Endodermal cell (in vitro differentiated cells): Measurements from ENCODE around the gene PHC2. TPM values are rescaled to one million over a fixed set of nuclear protein-coding genes. Genes with fewer than 3 reads are reported as not detected.

Experiments used
- DNase-seq: peaks from one replicate; pipeline ENCODE4 v3.0.0-alpha.2; 2017
- H3K27ac ChIP-seq: 2 replicates; pipeline ENCODE4 v1.5.1; 2013; ENCODE audit warnings: mild to moderate bottlenecking, low read depth, low read length, moderate library complexity
- H3K27me3 ChIP-seq: 2 replicates; pipeline ENCODE4 v1.6.1; 2013; ENCODE audit warnings: mild to moderate bottlenecking, low read length, moderate library complexity; ENCODE audit not compliant: insufficient read depth, control insufficient read depth, poor library complexity, severe bottlenecking
- H3K36me3 ChIP-seq: 2 replicates; pipeline ENCODE4 v1.7.0; 2013; ENCODE audit warnings: mild to moderate bottlenecking, low read length, moderate library complexity; ENCODE audit not compliant: control insufficient read depth, insufficient read depth
- H3K4me1 ChIP-seq: one replicate; pipeline ENCODE4 v1.7.0; 2013; ENCODE audit warnings: low read length; ENCODE audit not compliant: control insufficient read depth, insufficient read depth
- H3K4me3 ChIP-seq: 2 replicates; pipeline ENCODE4 v1.5.1; 2013; ENCODE audit warnings: mild to moderate bottlenecking, low read length, moderate library complexity
- H3K9ac ChIP-seq: 2 replicates; pipeline ENCODE4 v1.6.1; 2013; ENCODE audit warnings: mild to moderate bottlenecking, low read length, moderate library complexity; ENCODE audit not compliant: poor library complexity, severe bottlenecking; ENCODE audit errors: extremely low read depth
- H3K9me3 ChIP-seq: 2 replicates; pipeline ENCODE4 v1.6.1; 2013; ENCODE audit warnings: mild to moderate bottlenecking, low read length, moderate library complexity; ENCODE audit not compliant: control insufficient read depth
- H3K27ac Mint-ChIP-seq: 2 replicates; pipeline ENCODE4 v1.8.0; 2020; ENCODE audit warnings: mixed read lengths
- H3K27me3 Mint-ChIP-seq: 2 replicates; pipeline ENCODE4 v1.8.0; 2021; ENCODE audit warnings: mild to moderate bottlenecking, mixed read lengths; ENCODE audit not compliant: insufficient read depth
- H3K36me3 Mint-ChIP-seq: 2 replicates; pipeline ENCODE4 v1.8.0; 2020; ENCODE audit warnings: low read depth, mixed read lengths
- H3K4me1 Mint-ChIP-seq: 2 replicates; pipeline ENCODE4 v1.8.0; 2020; ENCODE audit warnings: mixed read lengths
- H3K4me3 Mint-ChIP-seq: 2 replicates; pipeline ENCODE4 v1.8.0; 2020; ENCODE audit warnings: mild to moderate bottlenecking, moderate library complexity, mixed read lengths
- H3K9me3 Mint-ChIP-seq: 2 replicates; pipeline ENCODE4 v1.8.0; 2020; ENCODE audit warnings: mild to moderate bottlenecking, mixed read lengths
- CTCF ChIP-seq: fragments of 200-600 bp; sonication (generic); conservative IDR thresholded peaks from 2 replicates; pipeline ENCODE4 v1.5.0; 2021; ENCODE audit warnings: antibody characterized with exemption, mild to moderate bottlenecking
- WGBS, 2 experiments: methylation state at CpG; one replicate each; pipeline versions ENCODE4 v1.1.5 to v1.1.7; 2013; ENCODE audit warnings: missing lambda C conversion rate in 2 of 2, mixed read lengths in 1 of 2; ENCODE audit not compliant: insufficient coverage in 1 of 2, insufficient read length in 1 of 2; 5-methylcytosine and 5-hydroxymethylcytosine counted together
- total RNA-seq, 2 donors: library from RNA; stranded (reverse); fragmentation: NEBNext Ultra II Directional in 1 of 2; extraction: Animal tissue kit (Norgen Biotek cat#: 25700) in 1 of 2; gene quantifications; 2 replicates in 1 of 2; 3 replicates in 1 of 2; pipeline ENCODE4 v1.2.1, GENCODE V29; 2021

Gene PHC2
- total RNA-seq, 2 donors from 2014 or later = 32.1 to 43.9 TPM

GRCh38 chr1:33388805-33389771, 41.8 kb downstream of the PHC2 start:
- no peaks in the 10 kb centered on the region for H3K36me3 ChIP-seq
- no peak for TF ChIP-seq CTCF
- Mint-ChIP-seq H3K36me3 (no peaks in the 10 kb centered on the region), H3K27ac (no peak overlapping the region), H3K27me3 (peaks cover 72% of the 10 kb centered on the region), H3K4me1 (peaks cover 22% of the 10 kb centered on the region), H3K4me3 (no peak overlapping the region), H3K9me3 (no peaks in the 10 kb centered on the region)
- DNase-seq = no peak
- peak overlapping the region; percentile 20 for H3K27ac ChIP-seq
- H3K9ac ChIP-seq = no peak overlapping the region
- H3K4me3 ChIP-seq = no peak overlapping the region
- H3K27me3 ChIP-seq = peaks cover 46% of the 10 kb centered on the region
- H3K9me3 ChIP-seq = no peaks in the 10 kb centered on the region
- no peaks in the 10 kb centered on the region for H3K4me1 ChIP-seq
- 87 to 90% methylated on average over 6 to 9 of the region's 9 CpGs for WGBS, 2 experiments

GRCh38 chr1:33387625-33388024, 43.3 kb downstream of the PHC2 start:
- WGBS, 2 experiments = 95 to 100% methylated on average over 4 to 5 of the region's 5 CpGs
- H3K27me3 Mint-ChIP-seq = peaks cover 66% of the 10 kb centered on the region
- no peak for DNase-seq
- no peak overlapping the region for H3K27ac Mint-ChIP-seq
- Histone ChIP-seq H3K9me3 (no peaks in the 10 kb centered on the region), H3K4me1 (no peaks in the 10 kb centered on the region), H3K27me3 (peaks cover 32% of the 10 kb centered on the region), H3K27ac (no peak overlapping the region), H3K4me3 (no peak overlapping the region), H3K9ac (no peak overlapping the region), H3K36me3 (no peaks in the 10 kb centered on the region)
- TF ChIP-seq CTCF = no peak
- no peak overlapping the region for H3K4me3 Mint-ChIP-seq
- H3K36me3 Mint-ChIP-seq = no peaks in the 10 kb centered on the region
- H3K4me1 Mint-ChIP-seq = peaks cover 16% of the 10 kb centered on the region
- no peaks in the 10 kb centered on the region for H3K9me3 Mint-ChIP-seq

GRCh38 chr1:33385251-33385650, 45.6 kb downstream of the PHC2 start:
- Mint-ChIP-seq H3K9me3 (no peaks in the 10 kb centered on the region), H3K36me3 (no peaks in the 10 kb centered on the region), H3K27ac (no peak overlapping the region), H3K4me3 (no peak overlapping the region), H3K27me3 (peaks cover 62% of the 10 kb centered on the region), H3K4me1 (no peaks in the 10 kb centered on the region)
- Histone ChIP-seq H3K4me3 (no peak overlapping the region), H3K9me3 (no peaks in the 10 kb centered on the region), H3K9ac (no peak overlapping the region), H3K36me3 (no peaks in the 10 kb centered on the region), H3K4me1 (no peaks in the 10 kb centered on the region), H3K27me3 (peaks cover 20% of the 10 kb centered on the region), H3K27ac (no peak overlapping the region)
- WGBS, 2 experiments = 95 to 100% methylated on average over 4 to 6 of the region's 6 CpGs
- no peak for TF ChIP-seq CTCF
- no peak for DNase-seq
